Measurements from ENCODE around the gene GPX5.

The GPX5 gene

DNA sequence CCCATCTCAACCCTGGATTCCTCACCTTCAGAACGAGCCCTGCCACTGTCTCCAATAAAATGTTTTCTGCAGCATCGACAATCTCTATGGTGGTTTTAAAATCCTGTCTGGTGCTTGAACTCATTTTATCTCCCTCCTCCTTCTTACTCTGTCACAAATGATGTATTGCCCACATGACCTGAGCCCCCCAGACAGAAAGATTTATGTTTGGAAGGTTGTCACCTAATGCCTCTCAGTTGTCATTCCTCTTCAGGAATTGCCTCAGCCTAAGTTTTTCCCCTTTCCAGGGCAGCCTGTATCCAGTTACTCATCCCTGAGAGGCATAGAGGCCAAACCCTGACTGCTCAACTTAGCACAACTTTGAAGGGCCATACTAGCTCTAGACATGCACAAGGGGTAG, 9.2 kb downstream of the GPX5 start:
- no peak for DNase-seq (ENCODE audit: insufficient read length, low spot score)
- no peak for TF ChIP-seq CTCF (IDR thresholded peaks at IDR 0.05; ENCODE audit: insufficient read depth, missing control alignments)
- FAIRE-seq, result no peak

DNA sequence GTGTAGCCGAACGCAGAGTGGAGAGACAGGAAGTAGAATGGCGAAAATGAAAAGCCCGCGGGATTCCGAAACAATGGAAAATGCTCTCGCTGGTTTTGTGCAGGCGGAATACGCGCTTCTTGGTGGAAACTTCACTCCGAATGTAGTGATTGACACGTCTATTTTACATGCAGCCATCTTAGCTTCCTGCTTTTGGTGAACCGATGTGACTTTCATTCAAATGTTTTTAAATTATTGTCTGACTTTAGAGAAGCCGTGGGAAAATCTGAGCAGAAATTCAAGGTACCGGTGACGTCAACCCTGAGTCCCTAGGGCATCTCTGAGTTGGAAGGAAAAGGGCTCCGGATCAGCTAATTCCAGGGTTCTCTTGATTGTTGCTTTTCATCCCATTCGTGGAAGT, 11.4 kb downstream of the GPX5 start:
- no peak for DNase-seq (ENCODE audit: insufficient read length, low spot score)

DNA sequence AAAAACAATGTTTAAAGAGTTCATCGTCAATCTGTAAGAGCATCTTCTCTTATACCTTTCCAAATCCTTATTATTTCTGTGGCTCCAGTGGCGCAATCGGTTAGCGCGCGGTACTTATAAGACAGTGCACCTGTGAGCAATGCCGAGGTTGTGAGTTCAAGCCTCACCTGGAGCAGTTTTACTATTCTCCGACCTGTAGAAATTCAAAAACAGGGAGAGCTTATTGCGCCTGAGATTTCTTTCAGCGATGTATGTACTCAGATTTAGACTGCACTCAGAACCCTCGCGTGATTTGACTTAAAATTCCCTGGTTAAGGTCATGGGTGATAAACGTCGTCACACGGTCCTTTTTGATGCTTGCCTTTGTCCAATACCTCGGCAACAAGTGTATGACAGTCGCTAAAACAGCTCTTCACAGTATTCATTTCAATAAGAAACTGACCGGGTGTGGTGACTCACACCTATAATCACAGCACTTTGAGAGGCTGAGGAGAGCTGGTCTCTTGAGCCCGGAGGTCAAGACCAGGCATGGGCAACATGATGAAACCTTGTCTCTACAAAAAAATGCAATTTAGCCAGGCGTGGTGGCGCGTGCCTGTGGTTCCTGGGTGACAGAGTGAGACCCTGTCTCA, 11.9 kb downstream of the GPX5 start:
- FAIRE-seq (no peak), DNase-seq (ENCODE audit: insufficient read length, low spot score) (no peak)
- no peak for TF ChIP-seq CTCF (IDR thresholded peaks at IDR 0.05; ENCODE audit: insufficient read depth, missing control alignments)

More for the DNA sequence above, 11.4 kb downstream of the GPX5 start:
- no peak for FAIRE-seq
- no peak for TF ChIP-seq CTCF (IDR thresholded peaks at IDR 0.05; ENCODE audit: insufficient read depth, missing control alignments)

- TF ChIP-seq CTCF (IDR thresholded peaks at IDR 0.05; ENCODE audit: insufficient read depth, missing control alignments), result no peak
- DNase-seq (ENCODE audit: insufficient read length, low spot score) (no peak), FAIRE-seq (no peak)
These were observed 16.3 kb downstream of the GPX5 start for GRCh38 chr6:28541996-28542395.

- peak; percentile 47 for TF ChIP-seq CTCF (IDR thresholded peaks at IDR 0.05; ENCODE audit: insufficient read depth, missing control alignments)
- no peak for FAIRE-seq
- DNase-seq (ENCODE audit: insufficient read length, low spot score), result peak; percentile 49
These were observed 17.0 kb downstream of the GPX5 start for GRCh38 chr6:28542440-28543296.

DNA sequence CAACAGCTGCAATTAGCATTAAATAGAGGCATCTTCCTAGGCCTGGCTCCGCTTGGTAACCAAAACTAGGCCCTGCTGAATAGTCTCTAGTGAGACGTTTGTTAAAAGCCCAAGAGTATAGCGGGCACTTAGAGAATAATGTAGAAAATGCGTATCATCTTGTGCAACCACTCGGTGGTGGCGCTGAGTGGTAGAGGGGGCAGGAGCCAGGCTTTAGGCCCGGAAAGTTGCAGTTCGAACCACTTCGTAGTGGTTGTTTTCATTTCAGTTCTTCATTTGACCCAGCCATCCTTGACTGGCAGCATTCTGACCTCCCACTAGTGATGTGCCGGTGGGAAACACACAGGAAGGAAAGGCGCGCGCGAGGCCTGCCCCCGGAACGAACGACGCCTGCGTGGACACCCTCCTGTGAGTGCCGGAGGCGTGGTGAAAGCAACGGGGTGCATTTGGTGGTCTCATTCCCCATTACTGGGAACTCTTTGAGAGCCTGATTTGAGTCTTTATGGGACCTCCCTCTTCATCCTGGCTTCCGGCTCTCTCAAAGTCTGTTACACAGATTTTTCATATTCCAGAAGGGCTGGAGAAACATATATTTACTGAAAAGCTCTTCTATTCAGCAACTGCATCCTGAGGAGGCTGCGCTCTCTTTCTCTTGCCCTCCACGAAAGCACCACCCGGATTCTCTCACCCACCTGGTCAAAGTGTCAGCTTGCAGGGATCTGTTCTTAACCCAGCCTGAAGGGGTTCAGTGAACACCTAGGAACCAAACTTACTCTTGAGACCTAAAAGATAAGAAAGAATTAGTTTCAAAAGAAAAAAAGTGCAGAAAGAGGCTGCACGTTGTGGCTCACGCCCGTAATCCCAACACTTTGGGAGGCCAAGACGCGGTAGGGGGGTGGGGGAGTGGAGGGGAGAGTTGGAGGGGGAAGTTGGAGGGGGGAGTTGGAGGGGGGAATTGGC, 18.2 kb downstream of the GPX5 start:
- no peak for TF ChIP-seq CTCF (IDR thresholded peaks at IDR 0.05; ENCODE audit: insufficient read depth, missing control alignments)
- DNase-seq (ENCODE audit: insufficient read length, low spot score), result peak; percentile 19
- FAIRE-seq, result no peak

Measured in D721Med (cell line).